PC-9 (cell line): ENCODE results near the gene MB21D2. TPM values are rescaled to one million over a fixed set of nuclear protein-coding genes. Genes with fewer than 3 reads are reported as not detected.

Experiments
- BruUV-seq: library from RNA; stranded (reverse); fragments of 400-500 nt; replicated peaks from 2 replicates; lab custom pipeline; 2021; lab: Mats Ljungman, UMichigan
- CTCF ChIA-PET: fragments of 300-600 bp; sonication (Branson Sonifier 250); formaldehyde crosslinking; loops from one replicate; lab custom pipeline; 2022; ENCODE audit warnings: antibody characterized with exemption; lab: Charles Lee
- POLR2A ChIA-PET: fragments of 300-600 bp; sonication (Branson Sonifier 250); formaldehyde crosslinking; loops from one replicate; lab custom pipeline; 2022; ENCODE audit warnings: antibody characterized with exemption; ENCODE audit not compliant: unreplicated experiment; lab: Charles Lee
- DNase-seq, 2 experiments: peaks; one replicate each; pipeline versions ENCODE4 v3.0.0 to v3.0.0-alpha.2; 2015 to 2022; ENCODE audit warnings: mixed read lengths in 1 of 2
- H2AFZ ChIP-seq: fragments of 200-600 bp; sonication (generic); 2 replicates; pipeline ENCODE4 v1.8.1; 2017; ENCODE audit warnings: antibody characterized with exemption
- H3F3A ChIP-seq: fragments of 200-600 bp; sonication (generic); 2 replicates; pipeline ENCODE4 v1.8.1; 2017; ENCODE audit warnings: antibody characterized with exemption, mild to moderate bottlenecking, low read depth; ENCODE audit not compliant: insufficient read depth
- H3K27ac ChIP-seq: fragments of 200-600 bp; sonication (generic); 2 replicates; pipeline ENCODE4 v1.6.1; 2016; ENCODE audit warnings: mixed run types
- H3K27me3 ChIP-seq: fragments of 200-600 bp; sonication (generic); 2 replicates; pipeline ENCODE4 v1.6.1; 2016; ENCODE audit warnings: low read depth, mixed run types; ENCODE audit not compliant: insufficient read depth
- H3K36me3 ChIP-seq: fragments of 200-600 bp; sonication (generic); 2 replicates; pipeline ENCODE4 v1.6.1; 2016; ENCODE audit warnings: low read depth, mixed run types
- H3K4me1 ChIP-seq: fragments of 200-600 bp; sonication (generic); replicated peaks from 2 replicates; pipeline ENCODE4 v1.6.1; 2016; ENCODE audit warnings: mixed run types; ENCODE audit not compliant: insufficient read depth
- H3K4me2 ChIP-seq: fragments of 200-600 bp; sonication (generic); 2 replicates; pipeline ENCODE4 v1.6.1; 2017; ENCODE audit warnings: mixed run types
- H3K4me3 ChIP-seq: fragments of 200-600 bp; sonication (generic); 2 replicates; pipeline ENCODE4 v1.6.1; 2016; ENCODE audit warnings: mixed run types
- H3K79me2 ChIP-seq: fragments of 200-600 bp; sonication (generic); 2 replicates; pipeline ENCODE4 v1.6.1; 2017; ENCODE audit warnings: low read depth, mixed run types
- H3K9me2 ChIP-seq: fragments of 200-600 bp; sonication (generic); 2 replicates; pipeline ENCODE4 v1.8.1; 2017; ENCODE audit warnings: mild to moderate bottlenecking; ENCODE audit not compliant: insufficient read depth
- H3K9me3 ChIP-seq: fragments of 200-600 bp; sonication (generic); 2 replicates; pipeline ENCODE4 v1.8.1; 2016; ENCODE audit warnings: low read depth; ENCODE audit not compliant: insufficient read depth
- H4K20me1 ChIP-seq: fragments of 200-600 bp; sonication (generic); 2 replicates; pipeline ENCODE4 v1.8.1; 2017; ENCODE audit not compliant: insufficient read depth
- CTCF ChIP-seq: fragments of 200-600 bp; sonication (generic); conservative IDR thresholded peaks from 2 replicates; pipeline ENCODE4 v1.6.1; 2017; ENCODE audit warnings: mixed run types, antibody characterized with exemption, mild to moderate bottlenecking, moderate library complexity
- EZH2 ChIP-seq: fragments of 200-600 bp; sonication (generic); IDR thresholded peaks from 2 replicates; pipeline ENCODE4 v1.8.0; 2017; ENCODE audit warnings: antibody characterized with exemption, low read depth
- intact Hi-C: fragments of 100-400 bp; cut with micrococcal nuclease; formaldehyde crosslinking; loops from one replicate; pipeline ENCODE4 v1.10.0; 2022; ENCODE audit not compliant: unreplicated experiment
- total RNA-seq: library from RNA; stranded (reverse); gene quantifications from 2 replicates; pipeline ENCODE4 v1.2.3, GENCODE V29; 2021

MB21D2 gene
- total RNA-seq, 1 experiment from 2014 or later = 5.1 TPM

- H3K9me2 ChIP-seq = no peaks in the 10 kb centered on the region
- H3K4me1 ChIP-seq = no peaks in the 10 kb centered on the region
- no peaks in the 10 kb centered on the region for H3K9me3 ChIP-seq
- no peak for DNase-seq
- intact Hi-C loops = loop anchor here (10.0 kb wide), 1 partner anchor 364 kb away; no protein-coding TSS in a partner anchor
- no peaks in the 10 kb centered on the region for H3K27me3 ChIP-seq
- ChIA-PET POLR2A (no interaction called here), CTCF (no interaction called here)
- BruUV-seq = no TSS peak
- H3F3A ChIP-seq = no peaks in the 10 kb centered on the region
- no peaks in the 10 kb centered on the region for H3K79me2 ChIP-seq
- no peak overlapping the region for H3K4me3 ChIP-seq
- TF ChIP-seq EZH2 (no peak), CTCF (no peak)
- no peak overlapping the region for H2AFZ ChIP-seq
- H3K27ac ChIP-seq = no peak overlapping the region
- no peak overlapping the region for H3K4me2 ChIP-seq
- no peaks in the 10 kb centered on the region for H4K20me1 ChIP-seq
- no peaks in the 10 kb centered on the region for H3K36me3 ChIP-seq
Observed at GRCh38 chr3:192929146-192929545, 11.5 kb upstream of the MB21D2 start.

GRCh38 chr3:192928720-192929119 is 11.1 kb upstream of the MB21D2 start:
- H3K27me3 ChIP-seq = no peaks in the 10 kb centered on the region
- intact Hi-C loops = loop anchor here (10.0 kb wide), 1 partner anchor 364 kb away; no protein-coding TSS in a partner anchor
- H3K79me2 ChIP-seq = no peaks in the 10 kb centered on the region
- POLR2A ChIA-PET = no interaction called here
- no peaks in the 10 kb centered on the region for H3K9me2 ChIP-seq
- no peaks in the 10 kb centered on the region for H4K20me1 ChIP-seq
- no TSS peak for BruUV-seq
- CTCF ChIA-PET = no interaction called here
- no peaks in the 10 kb centered on the region for H3K4me1 ChIP-seq
- no peak for DNase-seq
- no peaks in the 10 kb centered on the region for H3K36me3 ChIP-seq
- H3K9me3 ChIP-seq = no peaks in the 10 kb centered on the region
- no peak overlapping the region for H3K4me2 ChIP-seq
- TF ChIP-seq CTCF (no peak), EZH2 (no peak)
- no peak overlapping the region for H2AFZ ChIP-seq
- no peak overlapping the region for H3K27ac ChIP-seq
- H3K4me3 ChIP-seq = no peak overlapping the region
- H3F3A ChIP-seq = no peaks in the 10 kb centered on the region

GRCh38 chr3:192928016-192928415 is 10.4 kb upstream of the MB21D2 start:
- H3K4me3 ChIP-seq = no peak overlapping the region

More at GRCh38 chr3:192928016-192928415, 10.4 kb upstream of the MB21D2 start:
- no peaks in the 10 kb centered on the region for H3K9me2 ChIP-seq
- no peak overlapping the region for H3K4me2 ChIP-seq
- no TSS peak for BruUV-seq
- H3F3A ChIP-seq = no peaks in the 10 kb centered on the region
- H3K4me1 ChIP-seq = no peaks in the 10 kb centered on the region
- H2AFZ ChIP-seq = no peak overlapping the region
- no peaks in the 10 kb centered on the region for H4K20me1 ChIP-seq
- DNase-seq = no peak
- TF ChIP-seq EZH2 (no peak), CTCF (no peak)
- CTCF ChIA-PET = no interaction called here
- intact Hi-C loops = loop anchor here (10.0 kb wide), 1 partner anchor 363 kb away; no protein-coding TSS in a partner anchor
- H3K36me3 ChIP-seq = no peaks in the 10 kb centered on the region
- POLR2A ChIA-PET = no interaction called here
- no peaks in the 10 kb centered on the region for H3K9me3 ChIP-seq
- H3K79me2 ChIP-seq = no peaks in the 10 kb centered on the region
- H3K27me3 ChIP-seq = no peaks in the 10 kb centered on the region
- H3K27ac ChIP-seq = no peak overlapping the region
